Measurements from ENCODE around the gene POLR3B. TPM values are rescaled to one million over a fixed set of nuclear protein-coding genes. Genes with fewer than 3 reads are reported as not detected.

POLR3B gene
- total and polyA plus RNA-seq, 9 of the 15 experiments (the other 6 are each of a cell fraction or from before 2014, with no cell fraction given), result 7.6 to 17.9 (median 14.4) TPM

- TF ChIP-seq DLX4 (CRISPR knock-in tag; IDR thresholded peaks at IDR 0.05) (no peak), ZNF274 (IDR thresholded peaks at IDR 0.05; ENCODE audit: borderline replicate concordance, low read depth, low read length) (no peak), PPARD (CRISPR knock-in tag; IDR thresholded peaks at IDR 0.05) (no peak), ZNF696 (CRISPR knock-in tag; conservative IDR thresholded peaks at IDR 0.05) (no peak), SMARCA4 (IDR thresholded peaks at IDR 0.05) (peak; percentile 96), NR1H2 (CRISPR knock-in tag; IDR thresholded peaks at IDR 0.05) (no peak), HSF4 (CRISPR knock-in tag; IDR thresholded peaks at IDR 0.05; ENCODE audit: borderline replicate concordance) (no peak), POLR2B (IDR thresholded peaks at IDR 0.05; ENCODE audit: low read depth, partially characterized antibody) (no peak), SIN3B (IDR thresholded peaks at IDR 0.05; ENCODE audit: low read depth) (no peak), ZNF134 (CRISPR knock-in tag; conservative IDR thresholded peaks at IDR 0.05) (no peak), IFI16 (CRISPR knock-in tag; IDR thresholded peaks at IDR 0.05) (no peak), SNAPC5 (CRISPR knock-in tag; IDR thresholded peaks at IDR 0.05) (no peak), NFATC3 (IDR thresholded peaks at IDR 0.05) (0 out of 2 replicates have a peak, but pooled peaks have one; percentile 67), FOXP1 (CRISPR knock-in tag; IDR thresholded peaks at IDR 0.05) (no peak), SFPQ (IDR thresholded peaks at IDR 0.05; ENCODE audit: low read depth, low read length) (no peak), RAD21 (CRISPR knock-in tag; conservative IDR thresholded peaks at IDR 0.05 in 1 of 2, IDR thresholded peaks at IDR 0.05 in 1 of 2) (no peak; a peak in 1 of 4 replicates), ZNF766 (CRISPR knock-in tag; conservative IDR thresholded peaks at IDR 0.05) (peak; percentile 72; the same call in 1 of the 2 replicates), PML (IDR thresholded peaks at IDR 0.05; ENCODE audit: low read length) (peak; percentile 90), MAZ (CRISPR knock-in tag; conservative IDR thresholded peaks at IDR 0.05 in 1 of 2, IDR thresholded peaks at IDR 0.05 in 1 of 2) (no peak), CHAMP1 (IDR thresholded peaks at IDR 0.05) (peak; percentile 13; the same call in 1 of the 2 replicates), MAFK (IDR thresholded peaks at IDR 0.05; ENCODE audit: low read length) (no peak), ZNF644 (tag; IDR thresholded peaks at IDR 0.05; ENCODE audit: low read depth) (peak; percentile 88), ZNF124 (CRISPR knock-in tag; IDR thresholded peaks at IDR 0.05) (no peak), FOS (IDR thresholded peaks at IDR 0.05; ENCODE audit: extremely low read depth, insufficient read length) (no peak)
Observed at GRCh38 chr12:106358396-106359241, 1.1 kb downstream of the POLR3B start (continued).

Data from K562 (cell line).